NCI-H82 (cell line): ENCODE data around the gene MEOX2.
A peak's percentile ranks its signal among the peaks of the same experiment; 100 is the strongest.

Experiments used
- DNase-seq: peaks from one replicate; lab custom pipeline; 2025; lab: John Stamatoyannopoulos, UW

Gene MEOX2

DNA sequence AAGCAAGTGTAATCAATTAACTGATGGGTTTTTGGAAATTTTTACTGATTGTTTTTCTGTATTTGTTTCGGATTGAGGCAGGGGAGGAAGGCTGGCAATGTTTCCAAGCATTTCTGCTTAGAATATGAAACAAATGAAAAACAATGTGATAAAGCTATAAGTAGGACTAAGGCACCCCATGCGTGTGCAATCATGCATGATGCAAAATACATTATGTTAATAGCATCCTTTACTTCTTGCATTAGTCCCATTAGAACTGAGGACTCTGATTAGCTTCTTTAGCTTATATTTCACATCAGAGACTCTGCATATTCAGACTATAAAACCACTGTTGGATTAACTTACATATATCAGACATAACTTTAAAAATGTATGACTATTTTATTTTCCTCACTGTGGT, 76.0 kb downstream of the MEOX2 start:
- DNase-seq: no peak

DNA sequence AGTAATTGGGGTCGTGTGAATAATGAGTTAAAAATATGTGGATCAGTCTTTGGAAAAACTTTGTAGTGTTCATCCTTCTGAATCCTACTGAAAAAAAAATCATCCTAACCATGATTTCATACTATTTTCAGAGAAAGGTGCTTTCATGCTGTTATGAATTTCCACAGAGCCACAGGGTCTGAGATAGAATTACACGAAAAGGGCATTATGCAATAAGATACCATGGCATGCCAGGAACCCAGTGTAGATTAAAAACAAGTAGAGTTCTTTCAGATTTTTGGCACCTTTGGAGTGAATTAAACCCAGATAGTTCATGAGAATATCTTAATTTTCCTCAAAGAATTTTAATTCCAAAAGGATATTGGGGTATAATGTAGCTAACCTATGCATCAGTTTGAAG, 77.2 kb downstream of the MEOX2 start:
- DNase-seq: no peak

DNA sequence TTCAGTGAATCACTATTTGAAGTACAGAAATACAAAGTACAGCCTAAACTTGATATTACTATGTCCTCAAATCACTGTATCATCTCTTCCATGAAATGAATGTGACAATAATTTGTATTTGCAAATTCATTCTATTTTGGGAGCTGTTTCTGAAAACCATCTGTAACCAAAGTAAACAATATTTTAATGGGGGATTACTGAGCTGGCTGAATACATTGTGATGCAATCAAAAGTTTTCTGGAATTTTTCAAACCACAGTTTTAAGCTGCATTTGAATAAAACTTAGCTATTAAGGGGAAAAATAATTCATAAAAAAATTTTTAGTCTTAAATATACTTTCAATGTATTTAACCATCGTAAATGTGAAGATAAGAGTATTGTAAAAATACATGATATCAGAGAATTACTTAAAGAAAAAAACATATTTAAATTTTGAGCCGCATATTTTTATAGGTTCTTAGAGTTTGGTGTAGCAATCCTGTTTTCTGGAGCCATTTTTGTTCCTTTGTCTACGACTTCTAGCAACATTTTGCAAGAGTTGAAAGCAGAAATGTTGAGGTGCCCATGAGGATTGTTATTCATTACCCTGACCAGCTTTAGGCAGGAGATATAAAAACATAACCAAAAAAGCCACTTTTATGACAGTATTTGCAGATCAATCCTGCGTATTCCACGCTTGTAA, 78.8 kb downstream of the MEOX2 start:
- no peak for DNase-seq

DNA sequence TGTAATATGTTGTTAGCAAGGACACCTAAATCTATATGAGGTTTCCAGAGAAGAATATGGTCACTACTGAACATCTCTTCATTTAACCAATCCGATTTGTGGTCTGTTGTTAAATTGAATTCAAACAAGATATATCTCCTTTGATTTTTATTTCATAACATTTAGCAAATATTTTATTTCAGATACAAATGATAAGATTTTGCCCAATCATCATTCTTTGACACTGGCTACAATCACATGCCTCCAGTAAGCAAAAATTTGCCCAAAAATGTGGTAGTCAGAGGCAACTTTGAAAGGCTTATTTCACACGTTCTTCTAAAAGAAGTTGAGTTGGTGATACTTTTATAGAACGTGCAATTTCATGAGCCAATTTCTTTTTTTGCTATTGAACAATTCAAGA, 79.9 kb downstream of the MEOX2 start:
- DNase-seq: no peak

DNA sequence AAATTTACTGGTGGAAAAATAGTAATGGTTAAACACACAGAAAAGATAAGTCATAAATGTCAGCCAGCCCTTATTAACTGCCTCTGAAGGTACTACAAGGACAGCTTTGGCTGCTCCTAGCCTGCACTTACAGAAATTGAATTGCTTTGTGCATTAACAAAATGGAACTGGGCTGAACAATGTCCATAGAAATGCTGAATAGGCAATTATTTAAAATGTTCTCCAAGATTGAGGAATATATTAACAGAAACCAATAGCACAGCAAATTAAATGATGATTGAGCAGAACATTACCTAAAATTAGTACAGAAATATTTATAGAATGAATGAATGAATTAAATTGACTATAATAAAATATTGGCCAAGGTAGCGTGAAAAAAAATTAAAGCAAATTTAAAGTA, 82.3 kb downstream of the MEOX2 start:
- no peak for DNase-seq

DNA sequence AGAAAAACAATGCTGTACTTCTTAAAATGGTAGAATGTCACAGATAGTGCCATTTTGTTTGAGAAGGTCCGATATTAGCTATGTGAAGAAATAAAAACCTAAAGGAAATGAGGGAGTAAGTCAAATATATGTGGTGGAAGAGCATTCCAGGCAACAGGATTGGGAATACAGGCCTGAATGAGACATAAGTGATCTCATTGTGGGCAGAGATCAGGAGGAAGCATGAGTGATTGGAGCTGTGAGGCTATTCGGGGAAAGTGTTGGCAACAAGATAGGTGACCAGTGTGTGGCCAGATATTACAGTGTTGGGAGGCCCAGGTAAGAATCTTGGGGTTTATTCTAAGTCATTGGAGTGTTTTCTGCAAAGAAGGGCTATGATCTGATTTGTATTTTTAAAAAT, 83.4 kb downstream of the MEOX2 start:
- DNase-seq: no peak

DNA sequence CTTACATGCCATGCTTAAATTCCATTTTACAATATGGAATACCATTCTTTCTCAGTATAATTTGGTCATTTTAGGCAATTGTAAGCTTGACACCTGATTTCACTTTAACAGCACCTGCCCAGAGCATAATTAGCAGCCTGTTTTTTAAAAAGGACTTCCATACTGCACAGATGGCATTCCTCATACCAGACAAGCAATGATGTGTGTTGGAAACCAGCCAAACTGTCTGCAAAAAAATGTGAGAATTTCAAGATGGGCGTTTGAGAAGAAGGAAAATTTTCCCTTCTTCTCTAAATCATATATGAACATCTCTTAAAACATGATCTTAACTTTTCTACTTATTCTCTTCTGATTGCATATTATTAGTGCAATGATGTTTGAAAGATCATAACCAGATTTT, 84.2 kb downstream of the MEOX2 start:
- peak; percentile 21 for DNase-seq

DNA sequence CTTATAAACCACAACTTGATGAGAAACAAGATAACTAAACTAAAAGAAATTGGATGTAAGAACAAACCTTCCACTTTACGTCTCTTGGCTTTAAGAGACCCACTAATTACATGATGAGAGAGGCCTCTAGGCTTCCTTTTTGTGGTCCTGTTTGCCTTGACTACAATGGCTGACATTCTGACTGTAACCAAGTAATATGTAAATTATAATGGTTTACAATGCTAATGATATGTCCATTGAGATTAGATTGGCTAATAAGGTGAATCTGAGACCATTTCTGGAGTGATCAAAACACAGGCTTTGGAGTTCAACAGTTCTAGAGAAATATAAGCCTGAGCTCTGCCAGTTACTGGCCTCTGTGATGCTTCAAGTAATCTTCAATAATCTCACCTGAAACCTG, 85.3 kb downstream of the MEOX2 start:
- DNase-seq: peak; percentile 22

DNA sequence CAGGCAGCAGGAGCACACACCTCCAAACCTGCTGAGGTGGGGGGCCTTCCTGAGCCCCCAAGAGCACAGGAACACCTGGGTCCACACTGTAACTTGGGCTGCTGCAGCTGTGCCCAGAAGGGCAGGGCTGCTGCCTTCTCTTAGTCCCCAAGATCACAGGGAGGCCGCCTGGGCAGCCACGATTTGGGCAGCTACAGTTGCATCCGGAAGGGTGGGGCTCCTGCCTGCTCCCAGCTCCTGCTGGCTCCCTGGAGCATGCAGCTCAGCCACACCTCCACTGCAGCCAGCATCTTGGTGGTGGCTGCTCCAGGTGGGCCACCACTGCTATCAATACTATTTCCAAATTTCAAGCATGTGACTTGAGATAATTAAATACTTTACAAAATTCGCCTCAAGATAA, 86.2 kb downstream of the MEOX2 start:
- DNase-seq: no peak

DNA sequence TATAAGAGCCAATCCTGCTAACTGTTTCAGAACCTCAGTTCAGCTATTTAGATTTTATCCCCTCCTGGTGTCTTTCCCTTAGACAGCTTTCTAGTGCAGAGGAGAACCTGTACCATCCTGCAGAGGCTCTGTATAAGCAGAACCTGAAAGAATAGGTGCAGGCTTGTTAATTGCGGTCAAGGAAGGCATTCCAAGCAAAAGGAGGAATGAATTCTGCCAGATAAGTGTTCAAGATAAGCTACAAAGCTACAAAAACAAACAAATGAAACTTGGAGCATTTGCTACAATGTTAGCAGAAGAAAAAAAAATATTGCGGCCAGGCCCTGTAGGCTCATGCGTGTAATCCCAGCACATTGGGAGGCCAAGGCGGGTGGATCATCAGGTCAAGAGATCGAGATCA, 92.0 kb downstream of the MEOX2 start:
- DNase-seq: no peak

DNA sequence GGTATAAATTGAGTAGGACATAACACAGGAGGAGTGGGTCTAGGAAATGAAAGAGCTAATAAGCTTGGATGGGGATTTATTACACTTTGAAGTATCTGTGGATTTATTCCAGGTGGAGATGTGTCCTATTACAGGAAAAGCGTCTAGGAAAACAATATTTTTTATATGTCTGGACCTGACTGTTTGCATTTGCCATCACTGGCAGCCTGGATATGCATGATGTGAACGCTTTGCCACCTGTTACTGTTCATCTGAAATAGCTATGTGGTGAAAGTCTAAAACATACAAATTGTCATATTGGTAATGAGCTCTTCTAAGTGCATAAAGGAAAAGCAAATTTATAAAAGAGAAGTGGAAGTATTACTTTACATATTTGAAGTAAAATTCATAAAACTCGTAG, 93.1 kb downstream of the MEOX2 start:
- no peak for DNase-seq

DNA sequence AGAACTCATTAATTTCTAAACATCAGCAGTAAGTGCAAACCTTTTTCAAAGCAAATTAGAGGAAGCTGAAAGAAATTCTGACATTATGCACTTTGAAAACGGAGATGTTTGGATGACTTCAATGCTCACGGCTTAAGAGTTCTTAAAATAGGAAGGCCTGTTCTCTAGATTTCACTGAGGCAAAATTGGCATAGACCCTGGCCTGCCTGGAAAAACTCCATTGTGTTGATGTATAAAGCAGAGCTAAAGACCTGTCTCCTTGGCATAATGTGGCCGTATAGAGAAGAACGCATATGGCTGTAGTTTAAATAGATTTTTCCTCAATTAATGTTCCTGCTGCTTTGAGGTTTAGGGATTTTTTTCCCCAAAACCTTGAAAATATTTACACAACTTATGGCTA, 100.2 kb downstream of the MEOX2 start:
- DNase-seq: no peak

DNA sequence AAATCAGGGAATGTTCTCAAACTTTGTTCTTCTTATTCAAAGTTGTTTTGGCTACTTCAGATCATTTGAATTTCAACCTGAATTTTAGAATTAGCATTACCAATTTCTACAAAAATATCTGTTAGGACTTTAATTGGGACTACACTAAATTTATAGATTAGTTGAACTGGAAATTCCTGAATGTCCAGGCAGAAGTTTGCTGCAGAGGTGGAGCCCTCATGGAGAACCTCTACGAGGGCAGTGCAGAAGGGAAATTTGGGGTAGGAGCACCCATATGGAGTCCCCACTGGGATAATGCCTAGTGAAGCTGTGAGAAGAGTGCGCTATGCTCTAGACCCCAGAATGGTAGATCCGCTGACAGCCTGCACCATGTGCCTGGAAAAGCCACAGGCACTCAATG, 101.9 kb downstream of the MEOX2 start:
- DNase-seq: peak; percentile 4

DNA sequence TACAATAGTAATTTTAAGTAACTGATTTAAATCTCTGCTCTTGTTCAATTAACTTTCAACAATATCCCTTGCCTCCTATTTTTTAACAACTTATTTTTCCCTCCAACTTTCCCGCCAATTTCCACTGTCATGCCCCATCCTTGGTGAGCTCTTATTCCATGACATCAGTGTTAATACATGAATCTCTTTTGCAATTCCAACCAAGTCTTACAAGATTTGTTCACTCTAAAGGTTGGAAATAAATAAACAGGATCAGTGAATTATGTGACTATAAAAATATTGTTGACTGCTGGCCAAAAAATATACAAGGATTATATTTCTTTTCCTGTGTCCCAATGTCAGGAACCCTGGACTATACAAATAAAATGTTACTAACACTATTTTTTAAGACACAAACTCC, 103.7 kb downstream of the MEOX2 start:
- DNase-seq: no peak

DNA sequence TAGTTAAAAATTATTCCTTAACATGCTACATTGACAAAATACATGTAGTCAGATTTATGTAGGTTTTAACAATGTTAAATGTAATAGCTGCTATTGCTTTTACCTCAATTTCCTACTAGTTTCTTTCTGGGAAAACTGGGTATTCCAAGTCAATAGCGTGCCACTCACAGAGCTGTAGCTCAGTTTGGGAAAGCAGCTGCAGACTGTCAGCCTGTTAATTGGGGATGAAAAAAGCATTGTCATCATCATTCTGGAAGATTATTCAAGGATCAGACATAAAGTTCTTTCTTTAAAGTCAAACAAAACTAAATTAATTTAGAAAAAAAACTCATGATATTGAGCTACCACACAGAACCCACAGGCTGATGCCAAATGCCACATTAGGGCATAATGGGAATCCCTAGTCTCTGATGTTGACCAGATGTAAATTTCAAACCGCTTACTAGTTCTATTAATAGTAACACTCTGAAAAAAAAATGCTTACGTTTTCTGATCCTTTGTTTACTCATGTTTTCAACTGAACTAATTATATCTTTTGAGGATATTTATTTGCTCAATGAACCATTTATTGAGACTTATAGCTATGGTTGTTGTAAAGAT, 105.0 kb downstream of the MEOX2 start:
- no peak for DNase-seq

DNA sequence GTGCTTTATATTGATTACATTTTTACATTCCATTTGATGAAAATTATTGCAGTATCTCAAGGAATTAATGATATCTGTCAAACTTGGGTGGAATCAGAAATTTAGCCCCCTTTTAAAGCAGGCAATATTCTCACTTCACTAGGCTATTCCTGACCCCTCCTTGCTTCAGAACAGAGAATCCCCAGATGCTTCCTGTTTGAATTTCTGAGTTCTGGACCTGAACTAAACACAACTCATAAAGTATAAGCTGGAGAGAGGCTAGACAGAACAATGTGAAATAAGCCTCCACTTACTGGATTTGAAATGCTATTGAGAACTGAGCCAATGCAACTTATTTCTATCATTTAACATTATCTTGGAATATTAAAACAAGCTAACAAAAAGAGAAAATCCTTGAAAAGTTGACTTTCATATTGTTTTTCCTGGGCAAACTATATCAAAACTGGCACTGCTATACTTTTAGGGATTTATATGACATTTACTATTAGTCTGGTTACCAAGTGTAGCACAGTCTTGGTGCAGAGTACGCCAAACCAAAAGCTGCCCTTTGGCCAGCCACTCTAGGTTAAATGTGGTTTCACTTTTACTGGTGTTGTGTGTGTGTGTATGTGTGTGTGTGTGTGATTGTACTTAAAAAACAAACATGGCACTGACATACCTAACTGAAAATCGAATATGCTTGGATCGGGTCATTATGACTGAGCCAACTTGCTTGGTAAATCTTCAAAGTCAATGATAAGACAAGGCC, 105.7 kb downstream of the MEOX2 start:
- DNase-seq: no peak

DNA sequence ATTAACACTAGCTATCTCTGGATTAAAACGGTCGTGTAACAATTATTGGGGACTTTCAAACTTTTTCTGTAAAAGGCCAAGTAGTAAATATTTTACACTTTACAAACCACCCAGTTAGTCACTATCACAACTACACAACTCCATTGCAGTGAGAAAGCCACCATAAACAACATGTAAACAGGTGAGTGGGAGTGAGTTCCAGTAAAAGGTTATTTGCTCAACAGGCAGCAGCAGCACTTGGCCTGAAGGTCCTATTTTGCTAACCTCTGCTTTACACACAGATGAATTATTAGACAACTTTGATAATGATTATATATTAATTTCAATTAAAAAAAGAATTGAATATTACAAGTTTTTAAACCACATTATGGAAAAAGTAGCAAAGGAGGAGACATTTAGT, 108.9 kb downstream of the MEOX2 start:
- no peak for DNase-seq

DNA sequence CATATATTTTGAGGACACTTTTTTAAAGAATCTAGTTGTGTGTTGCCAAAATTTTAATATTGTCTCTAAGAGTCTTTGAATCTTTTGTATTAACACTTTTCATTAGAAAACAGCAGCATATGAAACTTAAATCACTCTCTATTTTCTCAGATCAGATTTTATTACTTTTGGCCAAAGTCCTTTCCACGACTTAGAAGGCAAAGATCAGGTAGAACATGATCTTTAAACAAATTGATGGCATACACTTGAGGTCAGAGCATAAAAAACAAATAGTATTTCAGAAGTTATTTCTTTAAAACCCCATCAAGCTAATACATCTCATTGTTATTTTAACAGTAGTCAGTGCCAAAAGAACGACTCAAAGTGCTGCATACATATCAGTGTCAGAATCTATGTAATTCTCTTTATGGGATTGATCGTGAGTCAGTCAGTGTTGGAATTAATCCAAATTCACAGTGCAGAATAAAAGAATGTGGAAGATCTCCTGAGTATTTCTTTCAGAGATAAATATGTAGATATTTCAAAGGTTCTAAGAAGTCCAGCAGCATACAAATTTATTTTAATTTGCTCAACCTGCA, 115.1 kb downstream of the MEOX2 start:
- no peak for DNase-seq

DNA sequence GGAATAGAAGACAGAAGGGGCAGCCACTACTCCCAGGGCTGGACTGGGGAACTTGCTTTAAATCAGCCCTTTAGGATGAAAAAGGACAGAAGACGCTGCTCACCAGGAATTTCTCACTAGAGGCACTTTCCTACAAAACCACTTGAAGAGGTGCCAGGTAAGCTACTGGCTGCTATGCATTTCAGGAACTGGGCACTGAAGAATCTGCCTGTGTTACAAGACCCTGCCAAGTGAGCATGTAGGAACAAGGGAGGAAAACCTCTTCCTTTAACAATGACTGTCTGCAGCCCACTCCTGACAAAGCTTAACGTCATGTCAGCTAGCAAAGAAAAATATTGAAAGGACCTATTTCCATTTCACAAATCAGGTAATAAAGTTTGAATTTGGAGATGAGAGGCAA, 118.8 kb downstream of the MEOX2 start:
- DNase-seq: no peak

DNA sequence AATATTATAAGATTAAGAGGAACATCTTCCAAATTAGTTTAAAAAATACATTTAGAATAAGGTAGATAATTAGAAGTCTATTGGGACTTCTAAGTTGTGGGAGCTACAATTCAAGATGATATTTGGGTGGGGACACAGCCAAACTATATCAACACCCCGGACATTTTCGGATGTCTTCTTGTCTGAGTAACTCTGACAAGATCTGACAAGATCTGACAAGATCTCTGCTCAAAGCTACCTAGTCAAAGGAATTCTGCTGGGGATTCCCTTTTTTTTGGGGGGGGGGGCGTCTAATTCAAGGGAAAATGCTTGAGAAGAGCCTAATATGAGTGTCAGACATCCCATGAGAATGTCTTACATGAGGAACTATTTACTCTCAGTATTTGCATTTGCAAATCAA, 119.4 kb downstream of the MEOX2 start:
- DNase-seq: no peak

DNA sequence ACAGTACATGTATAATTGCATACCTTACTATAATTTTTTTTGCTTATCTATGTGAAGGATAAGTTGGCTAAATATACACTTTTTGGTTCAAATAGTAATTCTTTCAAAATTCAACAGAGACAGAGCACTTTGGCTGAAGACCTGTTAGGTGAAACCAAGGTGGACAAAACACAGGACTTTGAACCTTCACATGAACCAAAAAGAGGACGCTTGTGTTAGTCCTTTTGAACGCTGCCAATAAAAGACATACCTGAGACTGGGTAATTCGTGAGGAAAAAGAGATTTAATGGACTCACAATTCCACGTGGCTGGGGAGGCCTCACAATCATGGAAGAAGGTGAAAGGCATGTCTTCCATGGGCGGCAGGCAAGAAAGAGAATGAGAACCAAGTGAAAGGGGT, 120.0 kb downstream of the MEOX2 start:
- DNase-seq: no peak

DNA sequence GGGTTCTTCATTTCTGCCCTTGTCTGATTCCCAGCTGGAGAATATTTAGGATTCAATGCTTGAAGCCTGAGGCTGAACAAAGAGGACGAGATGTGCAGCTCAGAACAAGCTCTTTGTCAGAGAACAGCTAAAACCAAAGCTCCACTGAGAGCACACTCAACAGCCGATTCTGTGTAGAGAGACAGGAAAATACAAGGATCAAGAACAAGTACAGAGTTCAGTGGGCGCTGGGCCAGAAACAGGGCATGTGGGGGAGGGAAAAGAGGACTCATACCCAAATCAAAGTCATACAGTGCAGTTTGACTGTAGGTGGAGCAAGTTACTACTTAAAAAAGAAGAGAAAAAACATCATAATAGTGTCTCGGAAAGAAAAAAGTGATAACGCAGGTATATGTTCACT, 124.6 kb downstream of the MEOX2 start, which contains the start of gene AGMO:
Gene AGMO, minus strand, starts transcription at position 181 of the 400 bp plus-strand sequence.
- peak; percentile 72 for DNase-seq
